SIG-M5 treated with dmso at 0.1 percent for 504 hours (cell line): ENCODE measurements around the gene MXI1.

ENCODE experiments used
- DNase-seq: peaks from one replicate; lab custom pipeline; 2025; ENCODE audit not compliant: unreplicated experiment; lab: John Stamatoyannopoulos, UW

Gene MXI1

DNA sequence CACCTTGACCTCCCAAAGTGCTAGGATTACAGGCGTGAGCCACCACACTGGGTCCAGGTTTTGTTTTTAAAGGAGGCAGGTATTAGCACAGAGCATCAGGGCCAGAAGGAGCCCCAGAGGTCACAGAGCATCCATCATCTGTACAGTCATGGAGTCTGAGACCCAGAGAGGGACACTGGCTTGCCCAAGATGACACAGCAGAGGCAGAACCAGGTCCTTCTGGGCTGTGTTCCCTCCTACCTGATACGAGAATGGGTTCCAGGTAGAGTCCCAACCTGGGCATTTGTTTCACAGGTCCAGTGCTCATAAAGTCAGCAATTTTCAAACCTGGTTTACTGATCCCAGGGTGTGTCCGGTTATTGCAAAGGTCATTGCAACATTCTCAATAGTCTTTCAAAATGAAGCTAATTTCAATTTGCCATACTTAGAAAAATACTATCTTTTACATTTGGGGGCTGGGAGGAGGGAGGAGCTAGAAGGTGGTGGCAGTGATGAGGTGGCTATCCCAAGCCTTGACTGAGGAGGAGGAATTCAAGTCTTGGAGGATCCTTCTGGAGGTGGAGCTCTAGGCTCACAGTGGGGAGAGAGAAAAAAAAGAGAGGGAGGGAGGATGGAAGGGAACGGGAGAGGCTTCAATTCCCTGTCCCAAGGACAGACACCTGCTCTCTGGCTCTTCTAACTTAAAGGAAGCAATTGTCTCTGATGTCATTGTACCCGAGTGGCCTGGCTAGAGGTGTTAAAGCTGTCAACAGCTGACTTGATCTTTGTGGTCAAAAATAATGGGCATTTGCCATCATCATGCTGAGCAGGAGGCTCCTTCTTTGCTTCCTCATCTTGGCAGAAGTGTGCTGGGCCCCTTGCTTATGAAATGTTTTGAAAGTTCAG, 8.1 kb downstream of the MXI1 start:
- DNase-seq = peak; percentile 17

GRCh38 chr10:110216240-110216639, 8.8 kb downstream of the MXI1 start:
- DNase-seq = no peak

- DNase-seq = no peak
Observed at GRCh38 chr10:110216942-110217661, 9.7 kb downstream of the MXI1 start.

- DNase-seq = no peak
Observed at GRCh38 chr10:110217662-110218008, 10.2 kb downstream of the MXI1 start.

- no peak for DNase-seq
Observed at GRCh38 chr10:110218632-110219031, 11.2 kb downstream of the MXI1 start.

DNA sequence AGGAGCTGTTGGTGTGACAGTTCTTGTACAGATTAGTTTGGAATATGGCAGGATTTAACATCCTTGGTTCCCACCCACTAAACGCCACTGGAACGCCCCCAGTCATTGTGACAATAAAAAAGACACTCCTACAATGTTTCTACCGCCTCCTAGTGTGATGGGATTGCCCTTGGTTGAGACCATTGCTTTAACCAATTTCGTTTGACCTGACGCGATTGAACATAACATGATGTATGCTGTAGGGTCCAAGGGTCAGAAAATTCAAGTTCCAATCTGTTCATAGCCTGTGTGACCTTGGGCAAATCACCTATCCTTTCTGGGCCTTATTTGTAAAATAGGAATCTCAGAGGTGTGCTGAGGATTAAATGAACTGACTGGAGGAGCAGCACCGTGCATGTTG, 12.5 kb downstream of the MXI1 start:
- DNase-seq = no peak

DNA sequence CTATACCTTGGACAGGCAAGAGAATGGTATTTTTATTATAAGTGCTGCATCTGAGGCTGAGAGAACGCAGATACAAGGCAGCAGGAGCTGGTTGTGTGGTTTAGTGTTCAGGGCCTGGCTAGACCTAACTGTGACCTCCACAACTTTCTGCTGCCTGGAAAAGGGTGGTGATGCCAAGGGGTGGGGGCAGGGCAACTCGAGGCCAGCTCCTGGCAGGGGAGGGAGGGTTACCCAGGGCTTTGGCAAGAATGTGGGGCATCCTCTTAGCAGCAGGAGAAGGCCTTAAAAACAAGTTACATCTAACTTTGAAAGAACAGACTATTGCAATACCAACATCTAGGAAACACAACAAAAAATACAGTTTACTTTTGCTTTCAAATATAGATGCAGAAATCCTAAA, 13.0 kb downstream of the MXI1 start:
- DNase-seq = no peak

DNA sequence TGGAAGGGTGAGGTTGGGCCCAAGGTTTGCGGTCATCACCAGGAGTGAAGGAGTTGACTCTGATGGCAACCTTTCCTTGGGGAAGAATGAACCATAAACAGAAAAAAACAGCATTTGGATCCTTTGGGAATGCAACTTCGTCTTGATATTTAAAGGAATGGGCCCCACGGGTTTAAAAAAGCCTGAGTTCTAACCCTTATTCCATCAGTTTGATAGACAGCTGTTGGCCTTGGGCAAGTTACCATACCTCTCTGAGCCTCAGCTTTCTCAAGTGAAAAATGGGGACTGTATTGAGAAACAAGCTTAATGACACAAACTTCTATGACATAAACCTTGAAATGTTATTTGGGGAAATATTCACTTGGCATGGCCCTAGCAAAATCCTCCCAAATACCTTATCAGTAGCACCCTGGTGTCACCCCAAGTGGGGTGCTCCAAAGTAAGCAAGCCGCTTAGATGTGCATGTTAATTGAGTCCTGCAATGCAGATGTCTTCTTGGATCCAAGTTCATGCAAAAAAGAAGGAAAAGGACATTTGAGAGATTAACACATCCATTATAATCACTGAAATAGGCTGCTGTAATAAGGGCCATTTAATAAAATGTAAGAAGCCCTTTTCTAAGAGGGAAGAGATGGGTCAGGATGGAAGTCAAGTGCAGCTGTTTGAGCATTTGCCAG, 13.8 kb downstream of the MXI1 start:
- DNase-seq = peak; percentile 6

DNA sequence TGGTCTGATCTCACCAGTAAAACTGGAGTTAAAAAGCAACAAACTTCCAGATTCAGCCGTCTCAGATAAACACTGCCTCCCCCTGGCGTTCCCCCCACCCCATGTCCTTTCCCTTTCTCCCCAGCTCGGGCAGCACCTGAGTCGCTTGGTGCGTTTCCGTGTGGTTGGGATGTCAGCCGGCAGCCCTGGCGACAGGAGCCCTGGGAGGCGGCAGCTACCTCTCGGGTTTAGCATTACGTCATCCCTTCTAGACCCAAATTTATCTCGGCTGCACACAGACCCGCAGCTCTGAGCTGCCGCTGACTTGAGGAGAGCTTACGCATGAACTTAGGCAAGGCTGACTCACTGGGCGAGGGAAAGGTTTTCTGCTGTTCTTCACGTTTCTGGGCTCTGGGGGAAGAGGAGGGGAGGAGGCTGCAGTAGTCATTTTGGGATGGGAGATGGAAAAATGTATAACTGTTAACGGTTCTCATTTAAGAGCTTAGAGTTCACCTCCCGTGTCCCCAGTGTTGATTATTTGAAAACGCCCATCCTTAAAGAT, 14.4 kb downstream of the MXI1 start:
- peak; percentile 89 for DNase-seq

DNA sequence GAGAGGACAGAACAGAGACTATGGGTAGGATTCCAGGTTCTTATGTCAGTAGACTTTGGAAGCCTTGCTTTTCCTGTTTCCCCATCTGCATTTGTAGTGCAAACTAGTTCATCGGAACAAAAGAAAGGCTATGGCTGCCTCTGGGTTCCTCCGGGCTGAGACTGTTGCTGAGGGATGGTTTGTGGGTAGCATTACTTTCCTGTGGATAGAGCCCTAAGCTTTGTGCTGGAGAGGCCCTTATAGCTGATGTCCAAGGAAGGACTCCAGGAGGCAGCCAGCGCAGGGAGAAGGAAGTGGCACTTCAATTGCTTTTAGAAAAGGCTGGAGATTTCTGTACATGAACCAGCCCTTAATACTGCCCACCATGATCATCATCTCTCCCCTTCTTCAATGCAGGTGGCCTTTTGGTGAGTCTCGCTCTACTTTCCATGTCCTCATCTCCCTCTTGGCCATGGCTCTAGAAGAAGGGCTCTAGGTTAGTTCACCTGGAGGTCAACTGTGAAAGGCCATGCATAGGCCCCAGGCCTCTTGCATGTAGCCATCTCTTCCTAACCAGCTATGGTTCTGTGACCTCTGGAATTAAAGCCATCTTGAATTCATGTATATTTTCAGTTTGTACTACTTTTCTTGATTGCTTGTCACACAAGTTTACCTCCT, 15.4 kb downstream of the MXI1 start:
- no peak for DNase-seq

DNA sequence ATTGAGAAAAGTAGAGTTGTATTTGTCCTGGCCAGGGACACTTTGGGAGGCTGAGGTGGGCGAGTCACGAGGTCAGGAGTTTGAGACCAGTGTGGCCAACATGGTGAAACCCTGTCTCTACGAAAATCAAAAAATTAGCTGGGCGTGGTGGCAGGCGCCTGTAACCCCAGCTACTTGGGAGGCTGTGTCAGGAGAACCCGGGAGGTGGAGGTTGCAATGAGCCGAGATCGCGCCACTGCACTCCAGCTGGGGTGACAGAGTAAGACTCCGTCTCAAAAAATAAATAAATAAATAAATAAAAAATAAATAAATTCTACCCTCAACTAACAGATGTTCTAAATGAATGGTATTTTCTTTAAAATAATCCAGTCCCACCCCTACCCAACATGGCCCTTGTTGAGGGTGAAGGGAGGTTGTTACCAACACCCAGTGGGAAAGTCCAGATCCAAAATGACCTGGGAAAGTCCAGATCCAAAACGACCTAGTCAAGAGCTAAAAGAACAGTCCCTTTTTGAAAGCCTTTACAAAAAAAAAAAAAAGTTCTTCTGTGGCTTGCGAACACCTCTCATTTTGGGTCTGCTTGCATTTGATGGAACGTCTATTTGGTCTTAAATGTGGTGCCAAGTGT, 16.0 kb downstream of the MXI1 start:
- DNase-seq = no peak

DNA sequence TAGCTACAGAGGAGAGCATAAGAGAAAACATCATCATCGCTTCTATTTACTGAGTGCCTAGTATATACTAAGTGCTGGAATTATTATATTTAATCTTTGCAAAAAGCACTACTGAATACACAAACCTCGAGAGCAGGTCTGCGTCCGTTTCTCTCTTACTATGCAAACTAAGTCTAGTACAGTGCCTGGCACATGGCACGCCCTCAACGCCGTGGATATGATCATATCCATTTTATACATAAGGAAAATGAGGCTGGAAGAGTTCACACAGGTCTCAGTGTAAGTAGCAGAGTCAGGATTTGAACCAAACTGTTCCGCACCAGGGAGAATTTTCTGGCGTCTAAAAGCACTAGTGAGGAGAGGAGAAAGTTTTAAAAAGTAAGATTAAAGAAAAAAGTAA, 17.6 kb downstream of the MXI1 start:
- DNase-seq = no peak

GRCh38 chr10:110225441-110225755, 18.0 kb downstream of the MXI1 start:
- no peak for DNase-seq

DNA sequence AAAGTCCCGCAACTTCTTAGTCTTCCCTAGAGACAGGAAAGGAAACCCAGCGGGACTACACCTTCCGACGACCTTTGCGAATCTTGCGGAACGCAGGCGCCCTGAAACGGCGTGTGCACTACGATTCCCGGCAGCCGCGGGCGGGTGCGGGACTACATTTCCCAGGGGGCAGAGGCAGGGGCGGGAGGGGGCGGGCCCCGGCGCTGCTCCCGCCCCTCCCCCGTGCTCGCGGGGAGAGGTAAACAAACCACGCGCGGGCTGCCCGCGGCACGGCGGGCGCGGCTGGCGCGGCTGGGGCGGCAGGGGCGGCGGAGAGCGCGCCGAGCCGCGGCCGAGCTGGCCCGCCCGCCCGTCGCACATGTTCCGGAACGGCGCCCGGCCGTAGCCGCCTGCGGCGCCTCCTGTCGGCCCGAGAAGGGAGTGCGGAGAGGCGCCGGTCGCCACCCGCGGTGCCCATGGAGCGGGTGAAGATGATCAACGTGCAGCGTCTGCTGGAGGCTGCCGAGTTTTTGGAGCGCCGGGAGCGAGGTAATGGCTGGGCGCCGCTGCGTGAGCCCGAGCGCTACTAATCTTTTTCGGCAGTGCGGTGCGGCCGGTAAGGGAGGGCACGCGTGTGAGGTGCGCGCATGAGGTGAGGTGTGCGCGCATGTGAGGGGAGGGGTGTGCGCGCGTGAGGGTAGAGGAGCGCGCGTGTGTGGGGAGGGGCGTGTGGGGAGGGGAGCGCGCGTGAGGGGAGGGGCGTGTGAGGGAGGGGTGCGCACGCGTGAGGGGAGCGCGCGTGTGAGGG, 18.5 kb downstream of the MXI1 start:
- DNase-seq = peak; percentile 80

DNA sequence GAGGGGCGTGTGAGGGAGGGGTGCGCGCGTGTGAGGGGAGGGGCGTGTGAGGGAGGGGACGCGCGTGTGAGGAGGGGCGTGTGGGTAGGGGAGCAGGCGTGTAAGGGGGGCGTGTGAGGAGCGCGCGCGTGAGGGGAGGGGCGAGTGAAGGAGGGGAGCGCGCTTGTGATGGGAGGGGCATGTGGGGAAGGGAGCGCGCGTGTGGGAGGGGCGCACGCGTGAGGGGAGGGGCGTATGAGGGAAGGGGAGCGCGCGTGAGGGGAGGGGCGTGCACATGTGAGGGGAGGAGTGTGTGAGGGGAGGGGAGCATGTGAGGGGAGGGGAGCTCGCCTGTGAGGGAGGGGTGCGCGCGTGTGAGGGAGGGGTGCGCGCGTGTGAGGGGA, 19.1 kb downstream of the MXI1 start:
- DNase-seq = peak; percentile 81

DNA sequence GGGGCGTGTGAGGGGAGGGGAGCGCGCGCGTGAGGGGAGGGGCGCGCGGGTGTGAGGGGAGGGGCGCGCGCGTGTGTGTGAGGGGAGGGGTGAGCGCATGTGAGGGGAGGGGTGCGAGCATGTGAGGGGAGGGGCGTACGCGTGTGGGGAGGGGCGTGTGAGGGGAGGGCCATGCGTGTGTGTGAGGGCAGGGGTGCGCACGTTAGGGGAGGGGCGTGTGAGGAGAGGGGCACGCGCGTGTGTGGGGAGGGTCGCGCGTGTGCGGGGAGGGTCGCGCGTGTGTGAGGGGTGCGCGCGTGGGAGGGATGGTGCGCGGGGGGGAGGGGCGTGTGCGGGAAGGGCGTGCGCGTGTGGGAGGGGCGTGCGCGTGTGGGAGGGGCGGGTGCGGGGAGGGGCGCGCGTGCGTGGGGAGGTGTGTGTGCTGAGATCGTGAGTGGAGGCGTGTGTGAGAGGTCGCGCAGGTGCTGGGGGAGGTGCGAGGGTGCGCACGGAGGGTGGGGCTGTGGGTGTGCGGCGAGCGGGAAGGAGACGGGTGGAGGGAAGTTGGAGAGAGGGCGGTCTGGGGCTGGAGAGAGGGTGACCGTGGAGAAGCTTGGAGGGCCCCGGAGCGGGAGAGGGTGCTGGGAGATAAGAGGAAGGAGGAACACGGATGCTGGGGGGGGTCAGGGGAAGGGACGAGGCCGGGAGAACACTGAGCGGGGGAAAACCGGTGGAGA, 19.7 kb downstream of the MXI1 start:
- peak; percentile 81 for DNase-seq

- DNase-seq = no peak
Observed at GRCh38 chr10:110228066-110228465, 20.7 kb downstream of the MXI1 start.

- no peak for DNase-seq
Observed at GRCh38 chr10:110229155-110229554, 21.8 kb downstream of the MXI1 start.

- DNase-seq = no peak
Observed at GRCh38 chr10:110233846-110234245, 26.4 kb downstream of the MXI1 start.
